Tibial nerve (tissue), 4 donors: ENCODE measurements around the gene NDUFS4. TPM values are rescaled to one million over a fixed set of nuclear protein-coding genes. Genes with fewer than 3 reads are reported as not detected.
"Not testable (repeated sequence)": the region's sequence is repeated elsewhere in the genome, so short reads cannot be mapped to it uniquely, and the experiment has no call there.

Source experiments
- DNase-seq, 2 donors: peaks; one replicate each; pipeline ENCODE4 v3.0.0-alpha.2; 2019; ENCODE audit warnings: low spot score in 2 of 2
- H3K27ac ChIP-seq, 4 donors: fragments of 200-600 bp; sonication (generic) in 3 of 4; one replicate each; pipeline ENCODE4 v1.5.1; 2017 to 2019; ENCODE audit warnings: mild to moderate bottlenecking in 1 of 4
- H3K27me3 ChIP-seq, 2 donors: fragments of 200-600 bp; sonication (generic) in 1 of 2; one replicate each; pipeline versions ENCODE4 v1.5.1 to v1.6.0; 2017 to 2019
- H3K36me3 ChIP-seq, 3 donors: fragments of 200-600 bp; sonication (generic); one replicate each; pipeline ENCODE4 v1.5.1; 2018 to 2019
- H3K4me1 ChIP-seq, 4 donors: fragments of 200-600 bp; sonication (generic) in 3 of 4; one replicate each; pipeline ENCODE4 v1.5.1; 2017 to 2019
- H3K4me3 ChIP-seq, 4 donors: fragments of 200-600 bp; sonication (generic) in 3 of 4; one replicate each; pipeline ENCODE4 v1.5.1; 2017 to 2019; ENCODE audit warnings: mild to moderate bottlenecking in 1 of 4, moderate library complexity in 1 of 4
- H3K9me3 ChIP-seq, 4 donors: fragments of 200-600 bp; sonication (generic) in 3 of 4; one replicate each; pipeline ENCODE4 v1.5.1; 2017 to 2019
- CTCF ChIP-seq, 5 experiments: fragments of 200-600 bp in 3 of 5; fragments of 450-650 bp in 2 of 5; sonication (generic) in 3 of 5; IDR thresholded peaks; one replicate each; pipeline ENCODE4 v1.5.1; 2016 to 2019; ENCODE audit warnings: antibody characterized with exemption in 5 of 5, mild to moderate bottlenecking in 3 of 5, moderate library complexity in 2 of 5
- EP300 ChIP-seq, 2 donors: sonication (generic); formaldehyde crosslinking; IDR thresholded peaks; one replicate each; pipeline ENCODE4 v1.6.1; 2017; ENCODE audit warnings: antibody characterized with exemption in 2 of 2, mild to moderate bottlenecking in 1 of 2
- POLR2A ChIP-seq, 2 donors: fragments of 450-650 bp; IDR thresholded peaks; one replicate each; pipeline ENCODE4 v1.6.1; 2017; ENCODE audit warnings: antibody characterized with exemption in 2 of 2, mild to moderate bottlenecking in 2 of 2, moderate library complexity in 2 of 2
- WGBS, 2 donors: methylation state at CpG; one replicate each; pipeline ENCODE4 v1.1.5; 2018; 5-methylcytosine and 5-hydroxymethylcytosine counted together
- total RNA-seq, 4 donors: library from RNA; depleted of rRNA; stranded (reverse); fragments of >200 nt; gene quantifications; one replicate each; pipeline ENCODE4 v1.1.0, GENCODE V29; 2016

NDUFS4 gene
- total RNA-seq, 4 donors from 2014 or later, result 46.3 to 85.9 (median 67.7) TPM

- H3K4me3 ChIP-seq, result no peak overlapping the region
- peaks cover 0 to 47% (median 0%) of the 10 kb centered on the region in 3 donors for H3K36me3 ChIP-seq
- 88 to 100% methylated on average over 1 of the region's 1 CpG for WGBS, 2 donors
Measured at GRCh38 chr5:53681079-53681478, 120.6 kb downstream of the NDUFS4 start.

GRCh38 chr5:53691014-53691413 lies 130.6 kb downstream of the NDUFS4 start:
- H3K4me3 ChIP-seq, result no peak overlapping the region
- H3K9me3 ChIP-seq, result peaks cover 0 to 73% (median 31%) of the 10 kb centered on the region in 4 donors
- no peak for DNase-seq
- H3K4me1 ChIP-seq, result no peaks in the 10 kb centered on the region
- no peaks in the 10 kb centered on the region for H3K27me3 ChIP-seq
- H3K27ac ChIP-seq, result no peak overlapping the region
- TF ChIP-seq EP300 (IDR thresholded peaks at IDR 0.05) (no peak), POLR2A (IDR thresholded peaks at IDR 0.05) (no peak), CTCF (IDR thresholded peaks at IDR 0.05) (no peak)
- H3K36me3 ChIP-seq, result peaks cover 0 to 8% (median 0%) of the 10 kb centered on the region in 3 donors

More at GRCh38 chr5:53681079-53681478, 120.6 kb downstream of the NDUFS4 start:
- H3K4me1 ChIP-seq, result no peaks in the 10 kb centered on the region
- H3K9me3 ChIP-seq, result peaks cover 0 to 11% (median 3%) of the 10 kb centered on the region in 4 donors
- DNase-seq, result no peak
- TF ChIP-seq CTCF (IDR thresholded peaks at IDR 0.05) (no peak), EP300 (IDR thresholded peaks at IDR 0.05) (no peak), POLR2A (IDR thresholded peaks at IDR 0.05) (no peak)
- no peak overlapping the region for H3K27ac ChIP-seq
- no peaks in the 10 kb centered on the region for H3K27me3 ChIP-seq

- no peaks in the 10 kb centered on the region for H3K36me3 ChIP-seq
- no peak overlapping the region for H3K27ac ChIP-seq
- DNase-seq, result no peak
- TF ChIP-seq CTCF (IDR thresholded peaks at IDR 0.05) (no peak), POLR2A (IDR thresholded peaks at IDR 0.05) (no peak), EP300 (IDR thresholded peaks at IDR 0.05) (no peak)
- no peaks in the 10 kb centered on the region for H3K4me1 ChIP-seq
- 85 to 95% methylated on average over 1 of the region's 1 CpG for WGBS, 2 donors
- no peak overlapping the region for H3K4me3 ChIP-seq
- H3K9me3 ChIP-seq, result peaks cover 0 to 89% (median 32%) of the 10 kb centered on the region in 4 donors
- H3K27me3 ChIP-seq, result no peaks in the 10 kb centered on the region
Measured at GRCh38 chr5:53694520-53695022, 134.1 kb downstream of the NDUFS4 start.

- H3K4me3 ChIP-seq, DNase-seq, H3K27me3 ChIP-seq, H3K27ac ChIP-seq, H3K4me1 ChIP-seq, H3K36me3 ChIP-seq: not testable (repeated sequence)
- 96 to 98% methylated on average over 1 of the region's 1 CpG for WGBS, 2 donors
- peaks cover 0 to 60% (median 5%) of the 10 kb centered on the region in 4 donors for H3K9me3 ChIP-seq
Measured at GRCh38 chr5:53710405-53710804, 150.0 kb downstream of the NDUFS4 start.

GRCh38 chr5:53712327-53712726 lies 151.9 kb downstream of the NDUFS4 start:
- Histone ChIP-seq H3K4me1 (no peaks in the 10 kb centered on the region), H3K4me3 (no peak overlapping the region), H3K27me3 (no peaks in the 10 kb centered on the region), H3K36me3 (no peaks in the 10 kb centered on the region), H3K27ac (no peak overlapping the region), H3K9me3 (peaks cover 0 to 53% (median 5%) of the 10 kb centered on the region in 4 donors)
- TF ChIP-seq EP300 (IDR thresholded peaks at IDR 0.05) (no peak), CTCF (IDR thresholded peaks at IDR 0.05) (no peak), POLR2A (IDR thresholded peaks at IDR 0.05) (no peak)
- DNase-seq, result no peak
- 100% methylated on average over 2 of the region's 4 CpGs; no CpG with 5 or more reads in 1 of the 2 donors for WGBS, 2 donors
